HG03520 (cell line): Measurements from ENCODE around the gene OR2H1.

ENCODE experiments used
- ATAC-seq: cut with Tn5 transposase; IDR thresholded peaks from one replicate; pipeline ENCODE4 v1.9.1; 2021; ENCODE audit warnings: mild to moderate bottlenecking, moderate library complexity; ENCODE audit not compliant: unreplicated experiment

The OR2H1 gene

GRCh38 chr6:29483186-29483585 lies 26.2 kb downstream of the OR2H1 start:
- ATAC-seq = no peak

GRCh38 chr6:29483735-29484134 lies 26.8 kb downstream of the OR2H1 start:
- no peak for ATAC-seq

- no peak for ATAC-seq
These were observed 29.6 kb downstream of the OR2H1 start for GRCh38 chr6:29486577-29486976.

GRCh38 chr6:29487131-29487530 lies 30.2 kb downstream of the OR2H1 start:
- ATAC-seq = no peak

- ATAC-seq = no peak
These were observed 30.7 kb downstream of the OR2H1 start, which contains the start of gene MAS1L for GRCh38 chr6:29487660-29488059. Gene MAS1L, minus strand, starts transcription at chr6:29487956. Its CDS starts 54 bp downstream, at chr6:29487902.

GRCh38 chr6:29488874-29489273 lies 31.9 kb downstream of the OR2H1 start:
- ATAC-seq = no peak

GRCh38 chr6:29489286-29489685 lies 32.3 kb downstream of the OR2H1 start:
- ATAC-seq = no peak

GRCh38 chr6:29490055-29490454 lies 33.1 kb downstream of the OR2H1 start:
- no peak for ATAC-seq

GRCh38 chr6:29490552-29490951 lies 33.6 kb downstream of the OR2H1 start:
- no peak for ATAC-seq

GRCh38 chr6:29491574-29491973 lies 34.6 kb downstream of the OR2H1 start:
- no peak for ATAC-seq

GRCh38 chr6:29493261-29493660 lies 36.3 kb downstream of the OR2H1 start:
- no peak for ATAC-seq

- ATAC-seq = no peak
These were observed 37.2 kb downstream of the OR2H1 start for GRCh38 chr6:29494131-29494530.

- ATAC-seq = no peak
These were observed 38.6 kb downstream of the OR2H1 start for GRCh38 chr6:29495571-29495970.

GRCh38 chr6:29496961-29497360 lies 40.0 kb downstream of the OR2H1 start:
- no peak for ATAC-seq

- ATAC-seq = no peak
These were observed 42.7 kb downstream of the OR2H1 start for GRCh38 chr6:29499704-29500103.

- no peak for ATAC-seq
These were observed 43.6 kb downstream of the OR2H1 start for GRCh38 chr6:29500594-29500993.

- ATAC-seq = no peak
These were observed 44.2 kb downstream of the OR2H1 start for GRCh38 chr6:29501106-29501505.

- no peak for ATAC-seq
These were observed 45.2 kb downstream of the OR2H1 start for GRCh38 chr6:29502181-29502580.

- no peak for ATAC-seq
These were observed 45.6 kb downstream of the OR2H1 start for GRCh38 chr6:29502597-29502996.

GRCh38 chr6:29504961-29505360 lies 48.0 kb downstream of the OR2H1 start:
- no peak for ATAC-seq

- ATAC-seq = no peak
These were observed 48.9 kb downstream of the OR2H1 start for GRCh38 chr6:29505808-29506207.

- ATAC-seq = no peak
These were observed 49.6 kb downstream of the OR2H1 start for GRCh38 chr6:29506446-29507067.

GRCh38 chr6:29507319-29507718 lies 50.4 kb downstream of the OR2H1 start:
- ATAC-seq = no peak
